ENCODE measurements around the gene PRKCZ. TPM values are rescaled to one million over a fixed set of nuclear protein-coding genes. Genes with fewer than 3 reads are reported as not detected.

Gene PRKCZ
- total and polyA plus RNA-seq, 7 donors = 0.07 to 2.3 (median 0.42) TPM; not detected in 1

- ATAC-seq (no peak), DNase-seq (no peak)
- peaks cover 0 to 36% (median 10%) of the 10 kb centered on the region in 3 donors for H3K27me3 ChIP-seq (ENCODE audit: insufficient read depth in 3 of 3, low read length in 2 of 3)
- H3K9me3 ChIP-seq = peaks cover 17% of the 10 kb centered on the region
- H3K4me1 ChIP-seq = no peaks in the 10 kb centered on the region
- WGBS, 3 donors = 90 to 94% (median 92%) methylated on average over 7 of the region's 7 CpGs
- TF ChIP-seq, protein P1, sequence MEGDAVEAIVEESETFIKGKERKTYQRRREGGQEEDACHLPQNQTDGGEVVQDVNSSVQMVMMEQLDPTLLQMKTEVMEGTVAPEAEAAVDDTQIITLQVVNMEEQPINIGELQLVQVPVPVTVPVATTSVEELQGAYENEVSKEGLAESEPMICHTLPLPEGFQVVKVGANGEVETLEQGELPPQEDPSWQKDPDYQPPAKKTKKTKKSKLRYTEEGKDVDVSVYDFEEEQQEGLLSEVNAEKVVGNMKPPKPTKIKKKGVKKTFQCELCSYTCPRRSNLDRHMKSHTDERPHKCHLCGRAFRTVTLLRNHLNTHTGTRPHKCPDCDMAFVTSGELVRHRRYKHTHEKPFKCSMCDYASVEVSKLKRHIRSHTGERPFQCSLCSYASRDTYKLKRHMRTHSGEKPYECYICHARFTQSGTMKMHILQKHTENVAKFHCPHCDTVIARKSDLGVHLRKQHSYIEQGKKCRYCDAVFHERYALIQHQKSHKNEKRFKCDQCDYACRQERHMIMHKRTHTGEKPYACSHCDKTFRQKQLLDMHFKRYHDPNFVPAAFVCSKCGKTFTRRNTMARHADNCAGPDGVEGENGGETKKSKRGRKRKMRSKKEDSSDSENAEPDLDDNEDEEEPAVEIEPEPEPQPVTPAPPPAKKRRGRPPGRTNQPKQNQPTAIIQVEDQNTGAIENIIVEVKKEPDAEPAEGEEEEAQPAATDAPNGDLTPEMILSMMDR (IDR thresholded peaks at IDR 0.05) = no peak
- intact Hi-C loops (cut with DNase I) = no loop called here
- no peak overlapping the region for H3K27ac ChIP-seq
- H3K36me3 ChIP-seq (ENCODE audit: insufficient read depth in 1 of 2, low read depth in 1 of 2) = no peaks in the 10 kb centered on the region
- H3K4me3 ChIP-seq = no peak overlapping the region
Observed at GRCh38 chr1:2078170-2078569, 28.0 kb downstream of the PRKCZ start.

DNA sequence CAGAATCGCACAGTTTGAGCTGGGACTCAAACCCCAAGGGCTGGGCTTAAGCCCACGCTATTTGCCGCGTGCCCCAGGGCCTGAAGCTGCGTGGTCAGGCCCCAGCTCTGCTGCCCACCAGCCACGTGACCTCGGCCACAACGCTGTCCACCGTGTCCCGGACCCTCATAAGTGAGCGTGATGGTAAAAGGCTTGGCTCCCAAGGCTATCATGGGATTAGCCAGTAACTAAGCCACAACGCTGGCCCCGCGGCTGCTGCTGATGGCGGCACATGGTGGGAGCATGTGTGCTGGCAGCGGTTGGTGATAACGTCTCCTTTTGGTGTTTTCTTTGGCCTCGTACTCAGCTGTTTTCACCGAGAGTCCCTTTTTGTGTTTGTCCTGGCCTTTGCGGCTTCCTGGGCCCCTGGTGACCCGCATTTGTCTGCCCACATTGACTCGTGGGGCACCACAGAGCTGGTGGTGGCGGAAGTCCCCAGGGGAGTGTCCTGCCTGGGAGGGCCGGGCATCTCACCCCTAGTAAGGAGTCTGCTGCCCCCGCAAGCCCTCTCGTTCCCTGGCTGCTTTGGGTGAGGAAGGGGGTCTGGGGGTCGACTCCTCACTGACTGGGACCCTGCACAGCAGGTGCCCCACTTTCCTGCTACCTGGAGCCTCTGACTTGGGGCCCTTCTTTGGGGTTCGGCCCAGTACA is 29.3 kb downstream of the PRKCZ start:
- TF ChIP-seq, protein P1 (IDR thresholded peaks at IDR 0.05) = no peak
- Histone ChIP-seq H3K27me3 (ENCODE audit: insufficient read depth in 3 of 3, low read length in 2 of 3) (peaks cover 0 to 28% (median 7%) of the 10 kb centered on the region in 3 donors), H3K27ac (no peak overlapping the region), H3K4me3 (no peak overlapping the region), H3K36me3 (ENCODE audit: insufficient read depth in 1 of 2, low read depth in 1 of 2) (no peaks in the 10 kb centered on the region), H3K9me3 (peaks cover 17% of the 10 kb centered on the region), H3K4me1 (no peaks in the 10 kb centered on the region)
- WGBS, 3 donors = 93 to 95% (median 93%) methylated on average over 28 of the region's 28 CpGs
- ATAC-seq (no peak), DNase-seq (no peak)
- intact Hi-C loops (cut with DNase I) = no loop called here

GRCh38 chr1:2080140-2080539 is 29.9 kb downstream of the PRKCZ start:
- intact Hi-C loops (cut with DNase I) = no loop called here
- ATAC-seq = no peak
- Histone ChIP-seq H3K27ac (no peak overlapping the region), H3K36me3 (ENCODE audit: insufficient read depth in 1 of 2, low read depth in 1 of 2) (no peaks in the 10 kb centered on the region), H3K4me3 (no peak overlapping the region), H3K9me3 (peaks cover 17% of the 10 kb centered on the region), H3K27me3 (ENCODE audit: insufficient read depth in 3 of 3, low read length in 2 of 3) (peaks cover 0 to 22% (median 7%) of the 10 kb centered on the region in 3 donors), H3K4me1 (no peaks in the 10 kb centered on the region)
- 88 to 94% (median 90%) methylated on average over 16 of the region's 16 CpGs for WGBS, 3 donors
- DNase-seq = no peak
- TF ChIP-seq, protein P1 (IDR thresholded peaks at IDR 0.05) = no peak

DNA sequence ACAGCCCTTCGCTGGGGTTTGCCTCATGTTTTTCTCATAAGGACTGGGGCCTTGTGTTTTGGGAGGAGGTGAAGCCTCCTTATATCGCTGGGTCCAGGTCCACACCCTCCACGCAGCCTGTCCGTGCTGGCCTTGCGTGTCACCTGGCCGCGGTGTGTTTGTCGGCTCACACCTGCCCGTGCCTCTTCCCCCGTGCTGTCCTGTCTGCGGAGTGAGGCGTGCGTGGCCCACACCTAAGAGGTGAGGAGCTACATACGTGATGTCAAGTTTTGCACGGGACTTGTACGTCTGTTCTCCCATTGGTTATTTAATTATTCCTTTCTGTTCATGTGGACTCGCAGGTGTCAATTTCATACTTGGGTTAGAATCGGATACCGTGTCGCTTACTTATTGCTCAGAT is 30.7 kb downstream of the PRKCZ start:
- whole genome bisulfite sequencing, 3 donors = 91 to 92% (median 91%) methylated on average over 20 of the region's 20 CpGs
- no peaks in the 10 kb centered on the region for H3K36me3 ChIP-seq (ENCODE audit: insufficient read depth in 1 of 2, low read depth in 1 of 2)
- intact Hi-C loops (cut with DNase I) = no loop called here
- no peak for ATAC-seq
- H3K27ac ChIP-seq = no peak overlapping the region
- no peak overlapping the region for H3K4me3 ChIP-seq
- TF ChIP-seq, protein P1 (IDR thresholded peaks at IDR 0.05) = no peak
- peaks cover 17% of the 10 kb centered on the region for H3K9me3 ChIP-seq
- H3K27me3 ChIP-seq (ENCODE audit: insufficient read depth in 3 of 3, low read length in 2 of 3) = peaks cover 0 to 17% (median 9%) of the 10 kb centered on the region in 3 donors
- no peaks in the 10 kb centered on the region for H3K4me1 ChIP-seq
- no peak for DNase-seq

Data from psoas muscle (tissue), 8 donors.